Activated T-cell treated with anti-CD3 and anti-CD28 coated beads, Interleukin-2, amount 50 U/mL, for 72 hours (primary cell): ENCODE results near the gene POLN. TPM values are rescaled to one million over a fixed set of nuclear protein-coding genes. Genes with fewer than 3 reads are reported as not detected.

ENCODE experiments used
- ATAC-seq, 2 donors: fragments of 150-1000 bp; cut with Tn5 transposase; replicated peaks in 1 of 2; 2 replicates each; pipeline ENCODE4 v1.10.0; 2021; ENCODE audit warnings: moderate library complexity in 2 of 2, mild to moderate bottlenecking in 1 of 2
- DNase-seq, 2 donors: peaks; one replicate each; pipeline ENCODE4 v3.0.0; 2021 to 2022; ENCODE audit warnings: mixed read lengths in 1 of 2
- H3K27ac Mint-ChIP-seq: one replicate; pipeline ENCODE4 v1.8.0; 2022; ENCODE audit warnings: mild to moderate bottlenecking, moderate library complexity, mixed read lengths
- H3K27me3 Mint-ChIP-seq: one replicate; pipeline ENCODE4 v1.8.0; 2022; ENCODE audit warnings: low read depth, mixed read lengths
- H3K36me3 Mint-ChIP-seq, 2 donors: one replicate each; pipeline ENCODE4 v1.8.0; 2022; ENCODE audit warnings: mixed read lengths in 2 of 2, mild to moderate bottlenecking in 1 of 2; ENCODE audit not compliant: insufficient read depth in 2 of 2
- H3K4me1 Mint-ChIP-seq: one replicate; pipeline ENCODE4 v1.8.0; 2022; ENCODE audit warnings: low read depth, mixed read lengths
- H3K4me3 Mint-ChIP-seq, 2 donors: one replicate each; pipeline ENCODE4 v1.8.0; 2022; ENCODE audit warnings: mild to moderate bottlenecking in 2 of 2, mixed read lengths in 2 of 2, moderate library complexity in 2 of 2
- H3K9me3 Mint-ChIP-seq, 2 donors: one replicate each; pipeline ENCODE4 v1.8.0; 2022; ENCODE audit warnings: mixed read lengths in 2 of 2
- total RNA-seq, 2 donors: library from RNA; stranded (reverse); gene quantifications; one replicate each; pipeline ENCODE4 v1.2.3, GENCODE V29; 2022

The POLN gene
- total RNA-seq, 2 donors from 2014 or later, result 4.6 TPM

GRCh38 chr4:2075171-2075986, 166.5 kb downstream of the POLN start:
- Mint-ChIP-seq H3K36me3 (no peaks in the 10 kb centered on the region), H3K4me3 (no peak overlapping the region), H3K27ac (no peak overlapping the region), H3K9me3 (no peaks in the 10 kb centered on the region), H3K4me1 (no peaks in the 10 kb centered on the region), H3K27me3 (no peaks in the 10 kb centered on the region)
- ATAC-seq (no peak), DNase-seq (no peak)

- Mint-ChIP-seq H3K27ac (no peak overlapping the region), H3K36me3 (no peaks in the 10 kb centered on the region), H3K4me1 (no peaks in the 10 kb centered on the region), H3K4me3 (no peak overlapping the region), H3K9me3 (no peaks in the 10 kb centered on the region), H3K27me3 (no peaks in the 10 kb centered on the region)
- DNase-seq, result no peak
- no peak for ATAC-seq
Observed at GRCh38 chr4:2074588-2074987, 167.3 kb downstream of the POLN start.

GRCh38 chr4:2073808-2074481, 168.0 kb downstream of the POLN start:
- Mint-ChIP-seq H3K9me3 (no peaks in the 10 kb centered on the region), H3K36me3 (no peaks in the 10 kb centered on the region), H3K27ac (no peak overlapping the region), H3K4me3 (no peak overlapping the region), H3K27me3 (no peaks in the 10 kb centered on the region), H3K4me1 (no peaks in the 10 kb centered on the region)
- DNase-seq (no peak), ATAC-seq (no peak)

DNA sequence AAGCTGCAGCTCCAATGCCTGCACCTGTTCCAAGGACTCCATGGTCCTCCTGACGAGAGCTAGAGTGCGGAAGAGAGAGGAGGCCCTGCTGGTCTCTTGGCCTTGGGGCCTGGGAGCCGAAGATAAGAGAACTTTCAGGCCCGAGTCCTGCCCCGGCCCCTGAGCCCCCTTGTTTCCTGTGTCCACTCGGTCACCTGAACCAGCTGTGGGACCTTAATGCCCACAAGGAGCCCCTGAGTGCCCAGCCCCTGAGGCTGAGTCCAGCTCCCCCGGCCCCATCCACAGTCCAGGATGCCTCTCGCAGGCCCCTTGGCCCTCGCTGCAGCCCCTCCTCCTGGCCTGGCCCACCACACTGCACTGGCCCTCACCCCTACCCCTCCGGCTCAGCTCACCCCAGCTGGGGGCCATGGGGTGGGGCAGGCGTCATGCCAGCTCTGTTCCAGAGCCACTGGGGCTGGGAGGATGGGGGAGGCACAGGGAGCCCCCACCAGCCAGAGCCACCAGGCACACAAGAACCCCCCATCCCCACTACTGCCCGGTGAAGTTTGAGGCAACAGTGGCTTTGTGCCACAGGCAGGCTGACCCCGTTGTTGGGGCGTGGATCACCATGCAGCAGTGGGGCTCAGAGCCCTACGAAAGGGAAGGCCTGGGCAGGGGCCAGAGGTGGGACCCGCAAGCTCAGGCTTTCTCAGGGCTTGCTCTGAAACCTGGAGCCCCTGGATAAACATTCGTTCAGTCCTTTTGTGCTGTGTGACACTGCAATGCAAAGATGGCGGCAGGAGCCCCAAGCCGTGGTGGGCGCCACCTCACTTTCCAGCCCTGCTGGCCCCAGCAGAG, 168.7 kb downstream of the POLN start:
- no peak for ATAC-seq
- no peak overlapping the region for H3K4me3 Mint-ChIP-seq
- no peaks in the 10 kb centered on the region for H3K4me1 Mint-ChIP-seq
- H3K36me3 Mint-ChIP-seq, result no peaks in the 10 kb centered on the region
- H3K27ac Mint-ChIP-seq, result no peak overlapping the region
- no peaks in the 10 kb centered on the region for H3K9me3 Mint-ChIP-seq
- H3K27me3 Mint-ChIP-seq, result no peaks in the 10 kb centered on the region
- DNase-seq, result no peak

DNA sequence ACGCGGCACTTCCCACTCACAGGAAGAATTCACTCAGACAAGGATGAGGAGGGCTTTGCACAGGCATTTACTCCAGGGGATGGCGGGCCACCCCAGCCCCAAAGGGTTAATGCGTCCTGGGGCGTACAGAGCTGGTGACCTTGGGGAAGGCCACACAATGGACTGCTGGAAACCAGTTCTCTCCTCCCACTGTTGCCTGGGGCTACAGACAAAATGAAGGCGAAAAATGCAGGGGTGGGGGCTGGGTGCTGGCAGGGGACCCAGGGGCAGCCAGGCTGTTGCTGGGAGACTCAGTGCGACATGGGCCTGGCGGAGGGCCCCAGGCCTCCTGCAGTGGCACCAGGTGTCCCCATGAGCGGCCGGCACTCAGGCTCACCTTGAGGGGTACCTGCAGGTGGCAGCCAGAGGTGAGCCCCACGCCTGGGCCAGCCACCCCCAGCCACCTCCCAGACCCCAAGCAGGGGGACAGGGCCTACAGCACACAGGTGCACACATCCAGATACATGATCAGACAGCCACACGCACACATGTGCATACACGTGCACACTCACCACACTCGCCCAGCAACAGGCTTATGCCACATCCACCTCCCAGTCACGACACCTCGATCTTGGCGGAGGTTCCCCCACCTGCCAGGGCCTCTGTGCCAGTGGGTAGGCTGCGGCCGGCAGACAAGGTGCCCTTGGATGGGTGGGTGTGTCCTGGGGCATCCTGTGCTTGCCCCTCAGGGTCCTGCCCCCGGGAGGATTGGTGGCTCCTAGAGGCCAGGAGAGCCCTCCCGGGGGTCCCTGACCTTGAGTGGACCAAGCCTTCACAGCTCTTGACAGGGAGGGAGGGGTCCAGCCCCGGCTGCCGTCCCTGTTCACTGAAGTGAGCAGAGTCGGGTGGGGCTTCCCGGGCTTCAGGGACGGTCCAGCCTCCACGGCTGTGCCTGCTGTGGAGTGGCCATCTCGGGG, 169.7 kb downstream of the POLN start:
- Mint-ChIP-seq H3K36me3 (no peaks in the 10 kb centered on the region), H3K9me3 (no peaks in the 10 kb centered on the region), H3K4me1 (no peaks in the 10 kb centered on the region), H3K27ac (no peak overlapping the region), H3K27me3 (no peaks in the 10 kb centered on the region), H3K4me3 (no peak overlapping the region)
- DNase-seq (no peak), ATAC-seq (no peak)

- H3K27ac Mint-ChIP-seq, result no peak overlapping the region
- H3K9me3 Mint-ChIP-seq, result no peaks in the 10 kb centered on the region
- no peak for DNase-seq
- no peaks in the 10 kb centered on the region for H3K27me3 Mint-ChIP-seq
- H3K4me3 Mint-ChIP-seq, result no peak overlapping the region
- no peak for ATAC-seq
- H3K4me1 Mint-ChIP-seq, result no peaks in the 10 kb centered on the region
- H3K36me3 Mint-ChIP-seq, result no peaks in the 10 kb centered on the region
Observed at GRCh38 chr4:2071252-2071911, 170.5 kb downstream of the POLN start.

GRCh38 chr4:2070421-2071251, 171.3 kb downstream of the POLN start:
- Mint-ChIP-seq H3K27ac (no peak overlapping the region), H3K36me3 (no peaks in the 10 kb centered on the region), H3K4me1 (no peaks in the 10 kb centered on the region), H3K4me3 (no peak overlapping the region), H3K9me3 (no peaks in the 10 kb centered on the region), H3K27me3 (no peaks in the 10 kb centered on the region)
- ATAC-seq, result no peak
- DNase-seq, result no peak

DNA sequence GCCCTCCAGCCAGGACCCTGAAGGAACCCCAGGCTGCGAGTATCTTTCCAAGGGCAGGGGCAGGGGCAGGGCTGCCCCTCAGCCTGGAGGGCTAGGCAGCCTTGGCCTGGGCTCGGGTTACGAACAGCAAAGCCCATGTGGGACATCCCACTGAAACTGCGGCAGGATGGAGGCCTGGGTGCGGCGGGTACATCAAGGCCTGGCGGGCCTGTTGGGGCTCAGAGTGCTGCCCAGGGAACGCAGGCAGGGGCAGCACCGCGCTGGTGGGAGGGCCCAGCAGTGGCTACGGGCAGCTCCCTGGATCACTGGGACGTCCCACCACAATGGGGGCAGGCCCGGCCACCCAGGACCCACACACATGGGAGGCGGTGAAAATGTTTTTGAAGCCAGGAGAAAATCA, 171.9 kb downstream of the POLN start:
- Mint-ChIP-seq H3K4me3 (no peak overlapping the region), H3K9me3 (no peaks in the 10 kb centered on the region), H3K4me1 (no peaks in the 10 kb centered on the region), H3K27me3 (no peaks in the 10 kb centered on the region), H3K27ac (no peak overlapping the region), H3K36me3 (no peaks in the 10 kb centered on the region)
- DNase-seq (no peak), ATAC-seq (no peak)

- H3K9me3 Mint-ChIP-seq, result no peaks in the 10 kb centered on the region
- DNase-seq, result no peak
- ATAC-seq, result no peak
- no peak overlapping the region for H3K27ac Mint-ChIP-seq
- no peaks in the 10 kb centered on the region for H3K36me3 Mint-ChIP-seq
- no peak overlapping the region for H3K4me3 Mint-ChIP-seq
- no peaks in the 10 kb centered on the region for H3K27me3 Mint-ChIP-seq
- no peaks in the 10 kb centered on the region for H3K4me1 Mint-ChIP-seq
Observed at GRCh38 chr4:2069161-2069971, 172.6 kb downstream of the POLN start.

DNA sequence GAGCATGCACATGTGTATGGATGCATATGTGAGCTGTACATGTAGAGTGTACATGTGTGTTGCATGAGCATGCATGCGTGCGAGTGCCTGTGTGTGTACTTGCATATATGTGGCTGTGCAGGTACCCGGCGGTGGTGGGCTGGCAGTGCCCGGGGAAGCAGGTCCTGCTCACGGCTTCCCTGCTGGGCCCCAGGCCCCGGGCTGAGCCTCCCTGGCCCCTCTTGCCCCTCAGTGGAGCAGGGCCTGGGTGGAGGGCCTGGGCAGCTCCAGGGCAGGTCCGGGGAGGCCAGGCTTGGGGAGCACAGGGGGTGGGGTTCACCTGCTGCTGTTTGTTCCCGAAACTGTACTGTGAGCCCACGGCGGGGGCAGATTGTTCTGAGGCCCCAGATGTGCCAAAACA, 173.4 kb downstream of the POLN start:
- Mint-ChIP-seq H3K27ac (no peak overlapping the region), H3K36me3 (no peaks in the 10 kb centered on the region), H3K4me1 (no peaks in the 10 kb centered on the region), H3K27me3 (no peaks in the 10 kb centered on the region), H3K9me3 (no peaks in the 10 kb centered on the region), H3K4me3 (no peak overlapping the region)
- DNase-seq, result no peak
- ATAC-seq, result no peak

DNA sequence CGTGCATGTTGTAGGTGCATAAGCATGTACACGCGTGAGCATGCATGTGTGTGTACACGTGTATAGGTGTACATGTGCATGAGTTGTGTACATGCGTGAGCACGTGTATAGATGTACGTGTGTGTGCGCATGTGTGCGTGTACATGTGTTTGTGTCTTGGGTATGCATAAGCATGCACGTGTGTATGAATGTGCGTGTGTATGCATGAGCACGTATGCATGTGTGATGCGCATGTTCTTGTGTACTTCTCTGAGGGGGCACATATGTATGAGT, 173.8 kb downstream of the POLN start:
- Mint-ChIP-seq H3K4me3 (no peak overlapping the region), H3K9me3 (no peaks in the 10 kb centered on the region), H3K36me3 (no peaks in the 10 kb centered on the region), H3K27me3 (no peaks in the 10 kb centered on the region), H3K27ac (no peak overlapping the region), H3K4me1 (no peaks in the 10 kb centered on the region)
- ATAC-seq (no peak), DNase-seq (no peak)
